HG02884 (cell line): ENCODE data around the gene NFKBIL1.
"Not testable (repeated sequence)": the region's sequence is repeated elsewhere in the genome, so short reads cannot be mapped to it uniquely, and the experiment has no call there.

Source experiments
- ATAC-seq: cut with Tn5 transposase; IDR thresholded peaks from one replicate; pipeline ENCODE4 v1.9.1; 2021; ENCODE audit warnings: mild to moderate bottlenecking, moderate library complexity; ENCODE audit not compliant: unreplicated experiment

NFKBIL1 gene

GRCh38 chr6:31534521-31535040 lies 12.8 kb upstream of the NFKBIL1 start:
- ATAC-seq, result no peak

DNA sequence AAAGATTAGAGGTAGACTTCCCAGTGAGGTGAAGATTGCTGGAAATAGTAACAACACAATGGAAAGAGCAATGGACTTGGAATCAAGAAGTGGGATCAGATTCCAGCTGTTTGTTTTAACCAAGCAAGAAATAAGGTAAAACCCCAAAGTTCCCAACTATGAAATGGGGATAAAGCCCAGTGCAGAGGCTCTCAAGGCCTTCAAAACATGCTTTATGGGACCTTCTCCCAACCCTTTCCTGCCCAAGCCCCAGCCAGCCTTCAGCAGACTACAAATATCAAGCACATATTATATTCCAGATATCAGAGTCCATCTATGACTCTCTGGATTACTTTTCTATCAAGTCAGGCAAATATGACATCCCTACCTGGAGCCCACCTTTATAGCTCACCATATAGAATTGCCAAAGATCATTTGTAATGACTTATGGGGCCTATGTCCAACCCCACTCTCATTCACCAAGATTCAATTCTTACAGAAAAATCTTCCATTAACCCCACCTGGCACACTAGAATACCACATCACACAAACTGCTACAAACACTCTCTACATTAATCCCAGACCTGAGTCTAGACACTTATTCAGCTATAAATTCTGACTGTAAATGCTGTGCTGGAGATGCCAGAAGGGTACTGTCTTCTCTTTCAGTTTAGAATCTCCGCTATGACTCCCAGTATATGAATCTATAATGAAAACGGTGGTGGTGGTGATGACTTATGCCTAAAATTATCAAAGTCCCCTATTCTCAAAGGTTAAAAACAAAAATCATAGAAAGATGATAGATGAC lies 11.7 kb upstream of the NFKBIL1 start:
- ATAC-seq, result no peak

DNA sequence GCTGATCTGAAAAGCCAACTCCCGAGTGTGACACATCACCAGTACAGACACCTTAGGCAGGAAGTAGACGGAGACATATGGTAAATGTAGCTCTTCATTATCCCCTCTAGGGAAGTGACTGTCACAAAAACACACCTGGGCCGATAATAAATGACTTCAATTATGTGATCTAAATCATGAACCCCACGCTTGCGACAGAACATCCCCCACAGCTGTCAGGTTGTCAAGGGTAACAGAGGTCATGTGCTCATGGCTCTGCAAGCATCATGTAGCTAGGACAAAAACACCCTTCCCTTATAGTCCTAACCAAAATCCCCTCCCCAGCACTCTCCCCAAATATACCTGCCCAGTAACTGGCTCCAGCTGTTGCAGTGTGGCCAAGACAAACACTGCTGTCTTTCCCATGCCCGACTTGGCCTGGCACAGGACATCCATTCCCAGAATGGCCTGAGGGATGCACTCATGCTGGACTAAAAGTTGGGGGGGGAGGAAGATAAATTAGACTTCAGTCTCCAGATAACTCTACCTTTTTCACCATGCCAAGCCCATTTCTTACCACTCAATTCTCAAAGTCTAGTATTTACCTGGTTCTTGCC lies 8.5 kb upstream of the NFKBIL1 start:
- ATAC-seq, result no peak

- ATAC-seq, result no peak
Measured at GRCh38 chr6:31540640-31541039, 6.8 kb upstream of the NFKBIL1 start.

GRCh38 chr6:31541059-31541657 lies 6.2 kb upstream of the NFKBIL1 start:
- no peak for ATAC-seq

GRCh38 chr6:31541658-31542521 lies 5.5 kb upstream of the NFKBIL1 start, which contains the start of gene DDX39B:
Gene DDX39B (minus strand): TSS chr6:31542003. CDS start chr6:31540532, 1,471 bp downstream.
- no peak for ATAC-seq

DNA sequence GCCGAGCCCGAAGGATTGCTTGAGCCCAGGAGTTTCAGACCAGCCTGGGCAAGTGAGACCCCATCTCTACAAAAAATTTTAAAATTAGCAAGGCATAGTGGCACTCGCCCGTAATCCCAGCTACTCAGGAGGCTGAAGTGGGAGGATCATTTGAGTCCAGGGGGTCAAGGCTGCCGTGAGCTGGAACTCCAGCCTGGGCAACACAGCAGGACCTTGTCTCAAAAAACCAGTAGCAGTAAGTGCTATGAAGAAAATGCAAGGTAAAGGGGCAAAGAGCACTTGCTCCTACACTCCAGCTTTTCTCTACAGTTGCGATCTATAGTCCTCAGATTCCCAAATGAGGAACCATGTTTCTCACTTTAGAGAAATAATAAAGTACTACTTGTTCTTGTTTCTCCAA lies 3.8 kb upstream of the NFKBIL1 start:
- no peak for ATAC-seq

GRCh38 chr6:31544676-31545075 lies 2.7 kb upstream of the NFKBIL1 start:
- no peak for ATAC-seq

GRCh38 chr6:31545291-31545690 lies 2.1 kb upstream of the NFKBIL1 start:
- no peak for ATAC-seq

DNA sequence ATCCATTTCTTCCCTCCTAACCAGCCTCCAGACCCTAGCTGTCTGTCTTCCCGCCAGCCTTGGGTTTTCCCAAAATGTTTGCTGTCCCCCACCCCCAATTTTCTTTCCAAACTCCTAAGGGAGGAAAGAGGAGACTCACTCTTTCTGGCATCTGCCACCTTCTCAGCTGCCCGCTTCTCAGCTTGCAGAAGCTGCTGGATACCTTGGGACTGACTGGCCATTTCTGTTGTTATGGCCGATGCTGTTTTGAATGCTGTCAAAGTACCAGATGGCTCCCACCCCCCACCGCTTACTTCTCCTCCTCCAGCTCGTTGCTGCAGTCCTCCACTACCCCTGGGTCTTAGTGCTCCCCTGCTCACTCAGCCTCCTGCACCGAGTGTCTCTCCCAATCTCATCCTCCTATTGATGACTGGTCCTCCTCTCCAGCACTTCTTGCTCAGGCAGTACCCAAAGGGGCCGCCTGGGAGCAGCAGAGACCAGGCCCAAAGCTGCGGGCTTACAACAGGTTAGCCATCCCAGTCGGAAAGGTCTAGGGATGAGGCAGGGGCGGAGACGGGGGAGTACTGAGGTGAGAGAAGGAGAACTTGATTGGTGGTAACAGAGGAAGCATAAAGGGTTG lies 960 bp upstream of the NFKBIL1 start, which contains the start of gene ATP6V1G2:
Gene ATP6V1G2 (minus strand): TSS at position 270 of the 619 bp plus-strand sequence. CDS start 49 bp downstream, at position 221.
- ATAC-seq, result no peak

DNA sequence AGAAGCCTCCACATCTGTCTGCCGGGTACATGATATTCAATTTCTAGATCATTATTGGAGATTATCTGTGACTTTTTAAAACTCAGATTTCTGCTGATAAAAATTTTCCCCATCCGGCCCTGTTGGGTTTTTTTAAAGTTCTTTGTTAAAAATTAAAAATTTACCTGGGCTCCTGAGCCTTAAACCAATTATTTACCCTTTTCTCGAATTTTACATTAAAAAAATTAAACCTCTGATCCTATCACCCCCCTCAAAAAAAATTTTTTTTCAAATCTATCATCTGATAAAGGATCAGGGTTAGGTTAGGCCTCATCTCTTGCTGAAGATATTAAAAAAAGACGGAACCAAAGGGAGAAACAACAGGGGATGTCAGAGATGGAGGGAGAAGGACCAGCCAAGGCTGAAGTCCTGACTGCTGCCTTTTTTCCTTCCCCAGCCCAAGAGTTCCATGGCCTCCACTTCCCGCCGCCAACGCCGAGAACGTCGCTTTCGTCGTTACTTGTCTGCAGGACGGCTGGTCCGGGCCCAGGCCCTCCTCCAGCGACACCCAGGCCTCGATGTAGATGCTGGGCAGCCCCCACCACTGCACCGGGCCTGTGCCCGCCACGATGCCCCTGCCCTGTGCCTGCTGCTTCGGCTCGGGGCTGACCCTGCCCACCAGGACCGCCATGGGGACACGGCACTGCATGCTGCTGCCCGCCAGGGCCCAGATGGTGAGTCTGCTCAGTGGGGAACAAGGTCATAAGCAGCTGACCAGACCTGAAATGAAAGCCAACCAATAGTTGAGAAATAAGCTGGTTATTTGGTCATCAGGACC lies 527 bp downstream of the NFKBIL1 start:
- ATAC-seq, result no peak

DNA sequence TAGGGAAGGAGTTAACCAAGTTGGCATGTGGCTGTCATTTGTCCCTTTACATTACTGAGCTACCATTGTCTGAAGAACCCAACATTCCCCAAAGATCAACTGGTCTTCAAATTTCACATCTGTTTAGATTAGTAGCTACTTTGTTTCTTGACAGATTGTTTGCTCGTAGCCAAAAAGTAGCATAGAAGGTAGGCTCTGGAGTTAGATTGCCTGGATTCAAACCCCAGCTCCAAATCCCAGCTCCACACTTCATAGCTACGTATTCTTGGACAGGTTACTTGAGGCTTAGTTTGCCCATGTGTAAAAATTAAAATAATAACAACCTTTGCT lies 1.1 kb downstream of the NFKBIL1 start:
- no peak for ATAC-seq

DNA sequence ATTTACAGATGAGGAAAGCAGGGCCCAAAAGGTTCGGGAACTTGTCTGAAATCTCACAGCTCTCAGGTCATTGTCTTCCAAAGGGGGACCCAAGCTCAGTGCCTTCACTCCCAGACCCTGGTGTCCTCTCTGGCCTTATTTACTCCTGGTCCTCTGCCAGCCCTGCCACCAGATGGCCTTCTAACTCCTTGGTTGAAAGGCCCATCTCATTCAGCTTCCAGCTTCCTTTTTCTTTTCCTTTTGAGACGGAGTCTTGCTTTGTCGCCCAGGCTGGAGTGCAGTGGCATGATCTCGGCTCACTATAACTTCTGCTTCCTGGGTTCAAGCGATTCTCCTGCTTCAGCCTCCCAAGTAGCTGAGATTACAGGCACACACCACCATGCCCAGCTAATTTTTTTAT lies 4.0 kb downstream of the NFKBIL1 start:
- ATAC-seq, result not testable (repeated sequence)

- ATAC-seq, result no peak
Measured at GRCh38 chr6:31556307-31556706, 8.9 kb downstream of the NFKBIL1 start.

DNA sequence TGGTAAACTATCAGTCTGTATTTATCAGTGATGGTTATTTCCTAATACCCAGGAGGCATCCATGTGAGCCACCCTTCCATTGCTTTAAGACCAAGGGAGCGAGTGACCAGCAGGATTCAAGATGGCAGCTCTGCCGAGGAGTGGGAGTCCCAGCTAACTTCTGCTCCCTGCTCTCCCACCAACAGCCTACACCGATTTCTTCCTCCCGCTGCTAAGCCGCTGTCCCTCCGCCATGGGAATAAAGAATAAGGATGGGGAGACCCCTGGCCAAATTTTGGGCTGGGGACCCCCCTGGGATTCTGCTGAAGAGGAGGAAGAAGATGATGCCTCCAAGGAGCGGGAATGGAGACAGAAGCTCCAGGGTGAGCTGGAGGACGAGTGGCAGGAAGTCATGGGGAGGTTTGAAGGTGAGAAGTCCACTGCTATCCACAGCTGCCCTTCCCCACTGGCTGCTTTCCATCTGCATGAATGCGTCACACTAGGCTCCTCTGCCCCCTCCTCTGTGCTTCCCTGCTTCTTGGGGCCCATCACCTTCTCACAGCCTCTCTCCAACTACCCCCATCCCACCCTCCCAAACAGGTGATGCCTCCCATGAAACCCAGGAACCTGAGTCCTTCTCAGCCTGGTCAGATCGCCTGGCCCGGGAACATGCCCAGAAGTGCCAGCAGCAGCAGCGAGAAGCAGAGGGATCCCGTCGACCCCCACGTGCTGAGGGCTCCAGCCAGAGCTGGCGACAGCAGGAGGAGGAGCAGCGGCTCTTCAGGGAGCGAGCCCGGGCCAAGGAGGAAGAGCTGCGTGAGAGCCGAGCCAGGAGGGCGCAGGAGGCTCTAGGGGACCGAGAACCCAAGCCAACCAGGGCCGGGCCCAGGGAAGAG lies 10.3 kb downstream of the NFKBIL1 start:
- no peak for ATAC-seq

DNA sequence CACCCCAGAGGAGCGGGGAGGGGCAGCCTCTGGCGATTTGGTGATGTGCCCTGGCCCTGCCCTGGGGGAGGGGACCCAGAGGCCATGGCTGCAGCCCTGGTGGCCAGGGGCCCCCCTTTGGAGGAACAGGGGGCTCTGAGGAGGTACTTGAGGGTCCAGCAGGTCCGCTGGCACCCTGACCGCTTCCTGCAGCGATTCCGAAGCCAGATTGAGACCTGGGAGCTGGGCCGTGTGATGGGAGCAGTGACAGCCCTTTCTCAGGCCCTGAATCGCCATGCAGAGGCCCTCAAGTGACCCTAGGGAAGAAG lies 10.9 kb downstream of the NFKBIL1 start:
- no peak for ATAC-seq

- no peak for ATAC-seq
Measured at GRCh38 chr6:31558631-31559500, 11.5 kb downstream of the NFKBIL1 start.

DNA sequence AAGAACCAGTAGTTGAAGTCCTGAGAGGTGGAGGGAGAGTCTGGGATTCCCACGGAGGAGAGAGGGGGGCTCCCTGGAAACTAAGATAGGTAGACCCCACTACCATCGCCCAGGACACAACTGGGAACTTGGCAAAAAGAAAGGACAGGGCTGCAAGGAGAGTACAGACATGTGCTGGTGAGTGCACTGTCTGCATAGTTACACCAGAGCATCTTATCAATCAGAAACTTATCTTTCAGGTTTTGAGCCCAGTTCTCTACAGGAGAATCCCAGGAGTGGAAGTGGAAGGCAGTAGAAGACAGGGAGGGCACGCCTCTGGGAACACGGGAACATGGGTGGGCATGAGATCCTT lies 12.2 kb downstream of the NFKBIL1 start:
- ATAC-seq, result no peak
